HEK293T (cell line): ENCODE results near the gene SHROOM1.
"Not testable (repeated sequence)": the region's sequence is repeated elsewhere in the genome, so short reads cannot be mapped to it uniquely, and the experiment has no call there.

Experiments used
- CTCF ChIA-PET: fragments of 350-600 bp; formaldehyde crosslinking; extraction: SDS; loops from one replicate; lab custom pipeline; 2021; ENCODE audit warnings: antibody characterized with exemption, inconsistent platforms; lab: Yijun Ruan, JAX
- POLR2A ChIA-PET: fragments of 350-600 bp; formaldehyde crosslinking; extraction: SDS; loops from one replicate; lab custom pipeline; 2020; ENCODE audit warnings: antibody characterized with exemption, inconsistent platforms; lab: Yijun Ruan, JAX
- DNase-seq: peaks from one replicate; pipeline ENCODE4 v3.0.0; 2012; ENCODE audit warnings: mixed read lengths; ENCODE audit errors: extremely low spot score
- ARNT ChIP-seq: fragments of 450-650 bp; IDR thresholded peaks from 2 replicates; pipeline ENCODE4 v1.6.1; 2017; ENCODE audit warnings: mild to moderate bottlenecking
- BHLHE40 ChIP-seq: fragments of 450-650 bp; IDR thresholded peaks from 2 replicates; pipeline ENCODE4 v1.6.1; 2016; ENCODE audit warnings: mild to moderate bottlenecking, moderate library complexity, borderline replicate concordance
- CTBP1 ChIP-seq: fragments of 450-650 bp; IDR thresholded peaks from 2 replicates; pipeline ENCODE4 v1.6.1; 2016; ENCODE audit warnings: borderline replicate concordance
- ELF4 ChIP-seq: fragments of 450-650 bp; IDR thresholded peaks from 2 replicates; pipeline ENCODE4 v1.6.1; 2017; ENCODE audit warnings: antibody characterized with exemption
- FOXA1 ChIP-seq: fragments of 450-650 bp; IDR thresholded peaks from 2 replicates; pipeline ENCODE4 v1.6.1; 2016; ENCODE audit warnings: mild to moderate bottlenecking
- FOXK2 ChIP-seq: fragments of 450-650 bp; IDR thresholded peaks from 2 replicates; pipeline ENCODE4 v1.6.1; 2016; ENCODE audit warnings: mild to moderate bottlenecking
- FOXM1 ChIP-seq: fragments of 450-650 bp; IDR thresholded peaks from 2 replicates; pipeline ENCODE4 v1.6.1; 2017; ENCODE audit warnings: mild to moderate bottlenecking, borderline replicate concordance
- HDGF ChIP-seq: fragments of 450-650 bp; IDR thresholded peaks from 2 replicates; pipeline ENCODE4 v1.6.1; 2017; ENCODE audit warnings: antibody characterized with exemption, borderline replicate concordance
- L3MBTL2 ChIP-seq: fragments of 450-650 bp; conservative IDR thresholded peaks from 2 replicates; pipeline ENCODE4 v1.6.1; 2016; ENCODE audit warnings: mild to moderate bottlenecking
- LEF1 ChIP-seq: fragments of 450-650 bp; IDR thresholded peaks from 2 replicates; pipeline ENCODE4 v1.6.1; 2017; ENCODE audit warnings: mild to moderate bottlenecking, borderline replicate concordance
- NFRKB ChIP-seq: fragments of 450-650 bp; IDR thresholded peaks from 2 replicates; pipeline ENCODE4 v1.6.1; 2016; ENCODE audit warnings: mild to moderate bottlenecking, moderate library complexity
- SP1 ChIP-seq: fragments of 450-650 bp; IDR thresholded peaks from 2 replicates; pipeline ENCODE4 v1.6.1; 2017
- SUZ12 ChIP-seq: fragments of 450-650 bp; IDR thresholded peaks from 2 replicates; pipeline ENCODE4 v1.6.1; 2016; ENCODE audit warnings: mild to moderate bottlenecking
- TARDBP ChIP-seq: fragments of 450-650 bp; IDR thresholded peaks from 2 replicates; pipeline ENCODE4 v1.6.1; 2016
- ZNF384 ChIP-seq: fragments of 450-650 bp; IDR thresholded peaks from 2 replicates; pipeline ENCODE4 v1.6.1; 2016
- TF ChIP-seq, protein P1 (sequence below): fragments of 450-650 bp; IDR thresholded peaks from 2 replicates; pipeline ENCODE4 v1.6.1; 2016

Gene SHROOM1

DNA sequence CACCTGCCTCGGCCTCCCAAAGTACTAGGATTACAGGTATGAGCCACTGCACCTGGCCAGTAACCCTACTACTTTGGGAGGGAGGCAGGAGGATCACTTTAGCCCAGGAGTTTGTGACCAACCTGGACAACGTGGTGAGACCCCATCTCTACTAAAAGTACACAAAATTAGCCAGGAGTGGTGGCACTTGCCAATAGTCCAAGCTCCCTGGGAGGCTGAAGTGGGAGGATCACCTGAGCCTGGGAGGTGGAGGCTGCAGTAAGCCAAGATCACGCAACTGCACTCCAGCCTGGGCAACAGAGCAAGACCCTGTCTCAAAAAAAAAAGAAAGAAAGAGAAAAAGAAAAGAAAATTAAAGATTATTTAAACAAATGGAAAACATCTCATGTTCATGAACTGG is 25.6 kb upstream of the SHROOM1 start:
- no peak for DNase-seq
- TF ChIP-seq NFRKB: no peak
- TF ChIP-seq BHLHE40: no peak
- TF ChIP-seq FOXM1: no peak
- TF ChIP-seq SUZ12: no peak
- no peak for TF ChIP-seq L3MBTL2
- TF ChIP-seq ELF4: no peak
- TF ChIP-seq TARDBP: no peak
- no peak for TF ChIP-seq CTBP1
- TF ChIP-seq, protein P1, sequence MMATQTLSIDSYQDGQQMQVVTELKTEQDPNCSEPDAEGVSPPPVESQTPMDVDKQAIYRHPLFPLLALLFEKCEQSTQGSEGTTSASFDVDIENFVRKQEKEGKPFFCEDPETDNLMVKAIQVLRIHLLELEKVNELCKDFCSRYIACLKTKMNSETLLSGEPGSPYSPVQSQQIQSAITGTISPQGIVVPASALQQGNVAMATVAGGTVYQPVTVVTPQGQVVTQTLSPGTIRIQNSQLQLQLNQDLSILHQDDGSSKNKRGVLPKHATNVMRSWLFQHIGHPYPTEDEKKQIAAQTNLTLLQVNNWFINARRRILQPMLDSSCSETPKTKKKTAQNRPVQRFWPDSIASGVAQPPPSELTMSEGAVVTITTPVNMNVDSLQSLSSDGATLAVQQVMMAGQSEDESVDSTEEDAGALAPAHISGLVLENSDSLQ: no peak
- no peak for TF ChIP-seq FOXA1
- no peak for TF ChIP-seq LEF1
- no peak for TF ChIP-seq ZNF384
- TF ChIP-seq FOXK2: no peak
- no peak for TF ChIP-seq SP1
- no peak for TF ChIP-seq ARNT
- no peak for TF ChIP-seq HDGF
- CTCF ChIA-PET: no interaction called here
- POLR2A ChIA-PET: interaction anchor here (4.7 kb wide), 1 partner anchor 10 kb away, joined by 15 read pairs; the partner anchor contains the start of genes GDF9 and UQCRQ

DNA sequence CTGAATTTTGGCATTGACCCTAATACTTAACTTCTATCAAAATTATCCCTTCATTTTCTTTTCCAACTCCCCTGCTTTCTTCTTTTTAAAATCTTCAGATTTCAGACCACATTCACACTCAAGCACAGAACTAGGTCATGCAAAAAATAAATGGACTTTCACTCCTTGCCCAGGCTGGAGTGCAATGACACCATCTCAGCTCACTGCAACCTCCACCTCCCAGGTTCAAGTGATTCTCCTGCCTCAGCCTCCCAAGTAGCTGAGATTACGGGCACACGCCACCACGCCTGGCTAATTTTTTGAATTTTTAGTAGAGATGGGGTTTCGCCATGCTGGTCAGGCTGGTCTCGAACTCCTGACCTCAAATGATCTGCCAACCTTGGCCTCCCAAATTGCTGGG is 24.5 kb upstream of the SHROOM1 start:
- ChIA-PET CTCF (interaction anchor here (0.9 to 1.9 kb wide), 2 partner anchors 10 to 26 kb away, joined by 3 to 4 read pairs; no protein-coding TSS in a partner anchor), POLR2A (interaction anchor here (0.8 to 4.7 kb wide), 3 partner anchors 8 to 30 kb away, joined by 3 to 15 read pairs (median 3); partner anchors contain the start of genes GDF9 and UQCRQ)
- not testable (repeated sequence) for DNase-seq

DNA sequence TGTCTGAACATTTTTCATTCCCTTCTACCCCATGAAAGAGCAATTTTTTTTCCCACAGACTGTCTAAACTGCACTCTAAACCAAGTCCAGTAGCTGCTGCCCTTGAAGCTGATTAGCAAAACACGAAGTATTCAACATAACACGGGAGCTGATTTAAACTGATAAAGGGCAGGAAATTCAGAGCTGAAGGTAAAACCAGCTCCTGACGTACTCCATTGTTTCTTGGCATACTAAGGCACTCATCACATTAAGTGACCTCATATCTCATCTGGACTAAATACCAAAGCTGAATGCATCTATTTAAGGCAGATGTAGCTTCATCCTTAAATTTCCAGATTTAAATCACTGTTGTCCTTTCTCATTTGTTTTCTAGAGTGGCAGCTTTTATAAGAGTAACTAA is 23.9 kb upstream of the SHROOM1 start:
- ChIA-PET CTCF (interaction anchor here (0.7 to 1.9 kb wide), 4 partner anchors 8 to 475 kb away, joined by 3 to 4 read pairs (median 4); no protein-coding TSS in a partner anchor), POLR2A (interaction anchor here (0.8 to 4.7 kb wide), 3 partner anchors 9 to 43 kb away, joined by 3 to 15 read pairs (median 3); partner anchors contain the start of genes GDF9 and UQCRQ)
- DNase-seq: no peak
- no peak for TF ChIP-seq ZNF384

DNA sequence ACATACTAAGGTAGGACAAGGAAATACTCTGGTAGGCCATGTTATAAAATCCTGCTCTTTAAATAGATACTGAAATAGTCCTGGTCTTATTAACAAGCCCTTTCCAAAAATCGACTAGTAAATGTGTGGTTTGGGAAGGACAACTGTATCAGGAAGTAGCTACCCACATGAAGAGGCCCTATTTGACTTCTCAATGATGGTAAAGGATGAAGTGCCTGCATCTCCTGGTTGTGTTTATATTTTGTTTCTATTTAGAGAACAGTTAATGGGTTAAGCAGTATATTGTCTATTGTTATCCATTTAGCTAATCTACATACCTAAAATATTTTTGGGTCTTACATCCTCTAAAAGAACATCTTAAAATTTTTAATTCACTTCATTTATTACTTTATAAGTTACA is 23.3 kb upstream of the SHROOM1 start:
- CTCF ChIA-PET: interaction anchor here (0.7 to 1.9 kb wide), 3 partner anchors 8 to 475 kb away, joined by 3 to 4 read pairs (median 4); no protein-coding TSS in a partner anchor
- POLR2A ChIA-PET: interaction anchor here (0.7 to 1.4 kb wide), 3 partner anchors 10 to 42 kb away, joined by 3 read pairs; partner anchors contain the start of genes GDF9 and UQCRQ
- no peak for TF ChIP-seq FOXA1
- TF ChIP-seq, protein P1: no peak
- TF ChIP-seq ELF4: no peak
- TF ChIP-seq FOXK2: no peak
- no peak for TF ChIP-seq ZNF384
- no peak for TF ChIP-seq SP1
- no peak for TF ChIP-seq SUZ12
- DNase-seq: no peak

DNA sequence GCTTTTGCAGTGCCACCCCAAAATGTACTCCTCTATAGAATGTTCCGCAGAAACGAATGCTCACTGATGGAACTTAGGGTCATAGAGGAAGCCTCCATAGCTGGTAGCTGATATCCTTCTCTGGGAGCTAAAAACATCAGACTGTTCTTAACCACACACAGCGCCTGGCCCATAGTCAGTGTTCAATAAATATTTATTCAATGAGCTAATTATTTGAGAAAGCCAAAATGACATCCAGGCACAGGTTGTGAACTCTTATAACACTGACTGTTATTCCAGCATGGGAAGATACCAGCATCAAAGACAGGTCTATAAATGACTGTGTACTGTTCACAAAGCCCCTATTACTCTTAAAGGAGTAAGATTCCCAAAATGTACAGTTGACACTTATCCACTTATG is 22.9 kb upstream of the SHROOM1 start:
- ChIA-PET CTCF (interaction anchor here (1.1 kb wide), 1 partner anchor 9 kb away, joined by 4 read pairs; no protein-coding TSS in a partner anchor), POLR2A (interaction anchor here (0.7 kb wide), 1 partner anchor 13 kb away, joined by 3 read pairs; the partner anchor contains the start of genes GDF9 and UQCRQ)
- TF ChIP-seq FOXM1: no peak
- TF ChIP-seq NFRKB: no peak
- no peak for TF ChIP-seq L3MBTL2
- no peak for TF ChIP-seq BHLHE40
- no peak for TF ChIP-seq CTBP1
- no peak for TF ChIP-seq FOXK2
- TF ChIP-seq HDGF: no peak
- no peak for DNase-seq

DNA sequence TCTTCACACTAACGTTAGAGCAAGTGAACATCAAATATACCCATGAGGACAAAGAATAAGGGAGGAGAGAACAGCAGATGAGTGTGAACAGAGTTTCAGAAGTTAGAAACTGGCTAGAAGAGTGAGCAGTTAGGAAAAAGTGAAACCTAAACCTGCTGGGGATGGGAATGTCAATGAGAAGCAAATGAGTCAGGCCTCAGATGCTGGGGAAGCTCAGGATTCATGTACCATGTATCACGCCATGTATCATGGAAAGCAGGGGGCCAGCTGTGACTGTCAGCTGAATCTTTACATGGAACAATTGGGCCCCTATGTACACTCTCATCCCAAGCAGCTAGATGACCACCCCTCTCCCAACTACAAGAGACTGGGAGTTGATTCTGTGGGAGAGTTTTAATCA is 19.6 kb upstream of the SHROOM1 start:
- TF ChIP-seq NFRKB (no peak), ELF4 (no peak), SUZ12 (no peak), ARNT (no peak), HDGF (no peak), BHLHE40 (no peak), CTBP1 (no peak), ZNF384 (no peak), FOXM1 (no peak), LEF1 (no peak), L3MBTL2 (no peak), TARDBP (no peak), FOXA1 (no peak), FOXK2 (no peak), SP1 (no peak)
- TF ChIP-seq, protein P1: no peak
- ChIA-PET POLR2A (interaction anchor here (1.5 kb wide), 1 partner anchor 16 kb away, joined by 7 read pairs; the partner anchor contains the start of genes GDF9 and UQCRQ), CTCF (no interaction called here)
- DNase-seq: no peak

DNA sequence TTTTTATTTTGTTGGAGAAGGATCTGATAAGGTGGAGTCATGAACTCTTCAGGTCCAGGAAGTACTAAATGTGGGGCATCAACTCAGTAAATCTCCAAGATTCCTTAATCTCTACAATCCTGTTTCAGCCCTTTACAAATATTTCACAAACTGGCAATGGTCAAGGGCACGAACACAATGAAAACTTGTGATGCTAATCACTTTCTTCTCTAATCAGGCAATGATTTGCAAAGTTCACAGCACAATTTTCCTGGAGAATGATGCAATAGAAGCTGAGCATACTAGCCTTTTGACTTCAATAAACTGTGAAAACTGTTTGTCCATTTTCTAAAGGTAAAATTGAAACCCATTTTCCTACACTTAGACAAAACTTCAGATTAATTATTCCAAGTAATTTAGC is 18.9 kb upstream of the SHROOM1 start:
- ChIA-PET POLR2A (interaction anchor here (1.0 to 1.5 kb wide), 2 partner anchors 17 to 18 kb away, joined by 5 to 7 read pairs; partner anchors contain the start of genes GDF9 and UQCRQ), CTCF (no interaction called here)
- TF ChIP-seq SP1: no peak
- no peak for TF ChIP-seq ELF4
- no peak for TF ChIP-seq TARDBP
- TF ChIP-seq NFRKB: no peak
- no peak for TF ChIP-seq ZNF384
- TF ChIP-seq FOXK2: no peak
- TF ChIP-seq FOXM1: no peak
- TF ChIP-seq LEF1: no peak
- TF ChIP-seq L3MBTL2: no peak
- no peak for TF ChIP-seq CTBP1
- no peak for TF ChIP-seq HDGF
- TF ChIP-seq, protein P1: no peak
- no peak for TF ChIP-seq ARNT
- TF ChIP-seq FOXA1: no peak
- TF ChIP-seq SUZ12: no peak
- no peak for TF ChIP-seq BHLHE40
- no peak for DNase-seq
